ENCODE measurements around the gene LGI4.

GRCh38 chr19:35109395-35110112 is 25.3 kb downstream of the LGI4 start:
- no peak for TF ChIP-seq CTCF (IDR thresholded peaks at IDR 0.05)
- TF ChIP-seq POLR2A (IDR thresholded peaks at IDR 0.05), result no peak
